HFF-Myc (cell line): ENCODE data around the gene TACSTD2.

ENCODE experiments used
- DNase-seq: peaks from one replicate; pipeline ENCODE4 v3.0.0-alpha.2; 2011; ENCODE audit warnings: low read depth; ENCODE audit errors: extremely low read depth
- H3K4me3 ChIP-seq: replicated peaks from 2 replicates; pipeline ENCODE4 v1.5.1; 2011; ENCODE audit warnings: low read depth, mild to moderate bottlenecking, control low read depth, low read length
- CTCF ChIP-seq: IDR thresholded peaks from 2 replicates; pipeline ENCODE4 v1.5.1; 2012; ENCODE audit warnings: mild to moderate bottlenecking, low read depth, low read length, control low read depth; ENCODE audit errors: missing control alignments

TACSTD2 gene

GRCh38 chr1:58581641-58582040, 4.6 kb upstream of the TACSTD2 start:
- no peak overlapping the region for H3K4me3 ChIP-seq
- no peak for DNase-seq
- no peak for TF ChIP-seq CTCF

- no peak for DNase-seq
- no peak overlapping the region for H3K4me3 ChIP-seq
- no peak for TF ChIP-seq CTCF
Measured at GRCh38 chr1:58580186-58580585, 3.1 kb upstream of the TACSTD2 start.

GRCh38 chr1:58577654-58578030, 590 bp upstream of the TACSTD2 start:
- TF ChIP-seq CTCF, result no peak
- H3K4me3 ChIP-seq, result no peak overlapping the region
- DNase-seq, result no peak

- H3K4me3 ChIP-seq, result peak overlapping the region; percentile 23; the same call in 1 of the 2 replicates
- no peak for TF ChIP-seq CTCF
- DNase-seq, result no peak
Measured at GRCh38 chr1:58576325-58576726, 726 bp downstream of the TACSTD2 start.

GRCh38 chr1:58575551-58576324, 1.3 kb downstream of the TACSTD2 start:
- DNase-seq, result no peak
- 0 out of 2 replicates have a peak overlapping the region, but pooled peaks have one; percentile 23 for H3K4me3 ChIP-seq
- no peak for TF ChIP-seq CTCF

GRCh38 chr1:58574816-58575215, 2.2 kb downstream of the TACSTD2 start:
- no peak overlapping the region for H3K4me3 ChIP-seq
- TF ChIP-seq CTCF, result no peak
- DNase-seq, result no peak
